ENCODE data around the gene SV2B. TPM values are rescaled to one million over a fixed set of nuclear protein-coding genes. Genes with fewer than 3 reads are reported as not detected.

SV2B gene
- total and polyA plus RNA-seq, 9 of the 15 experiments (the other 6 are each of a cell fraction or from before 2014, with no cell fraction given), result 0.01 to 0.25 (median 0.11) TPM

- TF ChIP-seq, protein P1, sequence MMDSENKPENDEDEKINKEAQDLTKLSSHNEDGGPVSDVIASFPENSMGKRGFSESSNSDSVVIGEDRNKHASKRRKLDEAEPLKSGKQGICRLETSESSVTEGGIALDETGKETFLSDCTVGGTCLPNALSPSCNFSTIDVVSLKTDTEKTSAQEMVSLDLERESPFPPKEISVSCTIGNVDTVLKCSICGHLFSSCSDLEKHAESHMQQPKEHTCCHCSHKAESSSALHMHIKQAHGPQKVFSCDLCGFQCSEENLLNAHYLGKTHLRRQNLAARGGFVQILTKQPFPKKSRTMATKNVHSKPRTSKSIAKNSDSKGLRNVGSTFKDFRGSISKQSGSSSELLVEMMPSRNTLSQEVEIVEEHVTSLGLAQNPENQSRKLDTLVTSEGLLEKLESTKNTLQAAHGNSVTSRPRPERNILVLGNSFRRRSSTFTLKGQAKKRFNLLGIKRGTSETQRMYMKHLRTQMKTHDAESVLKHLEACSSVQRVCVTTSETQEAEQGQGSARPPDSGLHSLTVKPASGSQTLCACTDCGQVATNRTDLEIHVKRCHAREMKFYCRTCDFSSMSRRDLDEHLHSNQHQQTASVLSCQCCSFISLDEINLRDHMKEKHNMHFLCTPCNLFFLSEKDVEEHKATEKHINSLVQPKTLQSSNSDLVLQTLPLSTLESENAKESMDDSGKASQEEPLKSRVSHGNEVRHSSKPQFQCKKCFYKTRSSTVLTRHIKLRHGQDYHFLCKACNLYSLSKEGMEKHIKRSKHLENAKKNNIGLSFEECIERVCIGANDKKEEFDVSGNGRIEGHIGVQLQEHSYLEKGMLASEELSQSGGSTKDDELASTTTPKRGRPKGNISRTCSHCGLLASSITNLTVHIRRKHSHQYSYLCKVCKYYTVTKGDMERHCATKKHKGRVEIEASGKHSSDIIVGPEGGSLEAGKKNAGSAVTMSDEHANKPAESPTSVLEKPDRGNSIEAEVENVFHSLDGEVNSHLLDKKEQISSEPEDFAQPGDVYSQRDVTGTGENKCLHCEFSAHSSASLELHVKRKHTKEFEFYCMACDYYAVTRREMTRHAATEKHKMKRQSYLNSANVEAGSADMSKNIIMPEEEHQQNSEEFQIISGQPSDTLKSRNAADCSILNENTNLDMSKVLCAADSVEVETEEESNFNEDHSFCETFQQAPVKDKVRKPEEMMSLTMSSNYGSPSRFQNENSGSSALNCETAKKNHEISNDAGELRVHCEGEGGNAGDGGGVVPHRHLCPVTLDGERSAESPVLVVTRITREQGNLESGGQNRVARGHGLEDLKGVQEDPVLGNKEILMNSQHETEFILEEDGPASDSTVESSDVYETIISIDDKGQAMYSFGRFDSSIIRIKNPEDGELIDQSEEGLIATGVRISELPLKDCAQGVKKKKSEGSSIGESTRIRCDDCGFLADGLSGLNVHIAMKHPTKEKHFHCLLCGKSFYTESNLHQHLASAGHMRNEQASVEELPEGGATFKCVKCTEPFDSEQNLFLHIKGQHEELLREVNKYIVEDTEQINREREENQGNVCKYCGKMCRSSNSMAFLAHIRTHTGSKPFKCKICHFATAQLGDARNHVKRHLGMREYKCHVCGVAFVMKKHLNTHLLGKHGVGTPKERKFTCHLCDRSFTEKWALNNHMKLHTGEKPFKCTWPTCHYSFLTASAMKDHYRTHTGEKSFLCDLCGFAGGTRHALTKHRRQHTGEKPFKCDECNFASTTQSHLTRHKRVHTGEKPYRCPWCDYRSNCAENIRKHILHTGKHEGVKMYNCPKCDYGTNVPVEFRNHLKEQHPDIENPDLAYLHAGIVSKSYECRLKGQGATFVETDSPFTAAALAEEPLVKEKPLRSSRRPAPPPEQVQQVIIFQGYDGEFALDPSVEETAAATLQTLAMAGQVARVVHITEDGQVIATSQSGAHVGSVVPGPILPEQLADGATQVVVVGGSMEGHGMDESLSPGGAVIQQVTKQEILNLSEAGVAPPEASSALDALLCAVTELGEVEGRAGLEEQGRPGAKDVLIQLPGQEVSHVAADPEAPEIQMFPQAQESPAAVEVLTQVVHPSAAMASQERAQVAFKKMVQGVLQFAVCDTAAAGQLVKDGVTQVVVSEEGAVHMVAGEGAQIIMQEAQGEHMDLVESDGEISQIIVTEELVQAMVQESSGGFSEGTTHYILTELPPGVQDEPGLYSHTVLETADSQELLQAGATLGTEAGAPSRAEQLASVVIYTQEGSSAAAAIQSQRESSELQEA (IDR thresholded peaks at IDR 0.05; ENCODE audit: low read depth), result no peak
- TF ChIP-seq XRCC5 (IDR thresholded peaks at IDR 0.05; ENCODE audit: low read depth, low read length) (no peak), TRIM25 (IDR thresholded peaks at IDR 0.05; ENCODE audit: borderline replicate concordance) (no peak), CREB3 (tag; conservative IDR thresholded peaks at IDR 0.05; ENCODE audit: low read depth) (no peak), ZBTB43 (CRISPR knock-in tag; IDR thresholded peaks at IDR 0.05) (no peak), ZNF778 (CRISPR knock-in tag; IDR thresholded peaks at IDR 0.05) (no peak)
Measured at GRCh38 chr15:91348752-91349500, 248.9 kb downstream of the SV2B start (continued).

All from K562 (cell line).